ENCODE data around the gene IFI6. TPM values are rescaled to one million over a fixed set of nuclear protein-coding genes. Genes with fewer than 3 reads are reported as not detected.
"Not testable (repeated sequence)": the region's sequence is repeated elsewhere in the genome, so short reads cannot be mapped to it uniquely, and the experiment has no call there.

The IFI6 gene
- polyA plus RNA-seq (2013, experiment 1 of 4) = 43.7 TPM
- polyA plus RNA-seq (2013, experiment 2 of 4) = 27.6 TPM
- 35.9 TPM for polyA plus RNA-seq (2013, experiment 3 of 4)
- polyA plus RNA-seq (2013, experiment 4 of 4) = 36.1 TPM

- Histone ChIP-seq H3K9me3 (ENCODE audit: control insufficient read depth, low read length) (no peaks in the 10 kb centered on the region), H3K4me3 (ENCODE audit: insufficient read depth, low read depth, low read length) (peak within 1 kb of the TSS; percentile 18), H3K27ac (ENCODE audit: insufficient read depth, low read depth, low read length, poor library complexity, severe bottlenecking) (peak within 1 kb of the TSS; percentile 6)
Observed at GRCh38 chr1:27671964-27672749, at the start of gene IFI6. Gene IFI6 (minus strand): TSS chr1:27672192. CDS start chr1:27669314, 2,878 bp downstream.

GRCh38 chr1:27719286-27720251, 47.6 kb upstream of the IFI6 start:
- 80 to 81% methylated on average over 5 of the region's 5 CpGs for WGBS, 2 experiments
- no peak overlapping the region for H3K27ac ChIP-seq (ENCODE audit: insufficient read depth, low read depth, low read length, poor library complexity, severe bottlenecking)

More at GRCh38 chr1:27671964-27672749, at the start of gene IFI6:
- Histone ChIP-seq H3K27me3 (ENCODE audit: control insufficient read depth, insufficient read depth, low read length, poor library complexity, severe bottlenecking) (peaks cover 8% of the 10 kb centered on the region), H3K4me1 (ENCODE audit: control insufficient read depth, insufficient read depth, low read length) (peaks cover 7% of the 10 kb centered on the region), H3K36me3 (ENCODE audit: control insufficient read depth, insufficient read depth, low read length) (no peaks in the 10 kb centered on the region)
- 3 to 7% methylated on average over 10 of the region's 10 CpGs for WGBS, 2 experiments

GRCh38 chr1:27716262-27716895, 44.4 kb upstream of the IFI6 start:
- Histone ChIP-seq H3K27me3 (ENCODE audit: control insufficient read depth, insufficient read depth, low read length, poor library complexity, severe bottlenecking) (no peaks in the 10 kb centered on the region), H3K27ac (ENCODE audit: insufficient read depth, low read depth, low read length, poor library complexity, severe bottlenecking) (no peak overlapping the region), H3K36me3 (ENCODE audit: control insufficient read depth, insufficient read depth, low read length) (no peaks in the 10 kb centered on the region), H3K4me1 (ENCODE audit: control insufficient read depth, insufficient read depth, low read length) (no peaks in the 10 kb centered on the region), H3K4me3 (ENCODE audit: insufficient read depth, low read depth, low read length) (no peak overlapping the region), H3K9me3 (ENCODE audit: control insufficient read depth, low read length) (no peaks in the 10 kb centered on the region)
- WGBS, 2 experiments = 74 to 81% methylated on average over 2 of the region's 2 CpGs

More at GRCh38 chr1:27719286-27720251, 47.6 kb upstream of the IFI6 start:
- Histone ChIP-seq H3K27me3 (ENCODE audit: control insufficient read depth, insufficient read depth, low read length, poor library complexity, severe bottlenecking) (no peaks in the 10 kb centered on the region), H3K4me3 (ENCODE audit: insufficient read depth, low read depth, low read length) (no peak overlapping the region), H3K9me3 (ENCODE audit: control insufficient read depth, low read length) (no peaks in the 10 kb centered on the region), H3K36me3 (ENCODE audit: control insufficient read depth, insufficient read depth, low read length) (no peaks in the 10 kb centered on the region), H3K4me1 (ENCODE audit: control insufficient read depth, insufficient read depth, low read length) (no peaks in the 10 kb centered on the region)

GRCh38 chr1:27713869-27714513, 42.0 kb upstream of the IFI6 start:
- Histone ChIP-seq H3K36me3 (ENCODE audit: control insufficient read depth, insufficient read depth, low read length) (no peaks in the 10 kb centered on the region), H3K27ac (ENCODE audit: insufficient read depth, low read depth, low read length, poor library complexity, severe bottlenecking) (no peak overlapping the region), H3K9me3 (ENCODE audit: control insufficient read depth, low read length) (no peaks in the 10 kb centered on the region), H3K4me1 (ENCODE audit: control insufficient read depth, insufficient read depth, low read length) (no peaks in the 10 kb centered on the region), H3K4me3 (ENCODE audit: insufficient read depth, low read depth, low read length) (no peak overlapping the region), H3K27me3 (ENCODE audit: control insufficient read depth, insufficient read depth, low read length, poor library complexity, severe bottlenecking) (no peaks in the 10 kb centered on the region)
- WGBS, 2 experiments = 91 to 95% methylated on average over 3 of the region's 3 CpGs

GRCh38 chr1:27713139-27713725, 41.2 kb upstream of the IFI6 start:
- 78 to 81% methylated on average over 3 of the region's 3 CpGs for WGBS, 2 experiments
- no peaks in the 10 kb centered on the region for H3K4me1 ChIP-seq (ENCODE audit: control insufficient read depth, insufficient read depth, low read length)
- H3K27me3 ChIP-seq (ENCODE audit: control insufficient read depth, insufficient read depth, low read length, poor library complexity, severe bottlenecking) = no peaks in the 10 kb centered on the region
- H3K36me3 ChIP-seq (ENCODE audit: control insufficient read depth, insufficient read depth, low read length) = no peaks in the 10 kb centered on the region
- no peak overlapping the region for H3K27ac ChIP-seq (ENCODE audit: insufficient read depth, low read depth, low read length, poor library complexity, severe bottlenecking)
- no peak overlapping the region for H3K4me3 ChIP-seq (ENCODE audit: insufficient read depth, low read depth, low read length)
- H3K9me3 ChIP-seq (ENCODE audit: control insufficient read depth, low read length) = no peaks in the 10 kb centered on the region

GRCh38 chr1:27710574-27710973, 38.6 kb upstream of the IFI6 start:
- Histone ChIP-seq H3K27me3 (ENCODE audit: control insufficient read depth, insufficient read depth, low read length, poor library complexity, severe bottlenecking) (no peaks in the 10 kb centered on the region), H3K9me3 (ENCODE audit: control insufficient read depth, low read length) (no peaks in the 10 kb centered on the region), H3K36me3 (ENCODE audit: control insufficient read depth, insufficient read depth, low read length) (no peaks in the 10 kb centered on the region), H3K27ac (ENCODE audit: insufficient read depth, low read depth, low read length, poor library complexity, severe bottlenecking) (no peak overlapping the region), H3K4me3 (ENCODE audit: insufficient read depth, low read depth, low read length) (no peak overlapping the region), H3K4me1 (ENCODE audit: control insufficient read depth, insufficient read depth, low read length) (no peaks in the 10 kb centered on the region)
- 88 to 100% methylated on average over 1 of the region's 2 CpGs for WGBS, 2 experiments

- H3K27me3 ChIP-seq (ENCODE audit: control insufficient read depth, insufficient read depth, low read length, poor library complexity, severe bottlenecking) = no peaks in the 10 kb centered on the region
- no peaks in the 10 kb centered on the region for H3K4me1 ChIP-seq (ENCODE audit: control insufficient read depth, insufficient read depth, low read length)
- 92 to 93% methylated on average over 2 of the region's 2 CpGs for WGBS, 2 experiments
- H3K4me3 ChIP-seq (ENCODE audit: insufficient read depth, low read depth, low read length) = no peak overlapping the region
- no peaks in the 10 kb centered on the region for H3K9me3 ChIP-seq (ENCODE audit: control insufficient read depth, low read length)
- H3K27ac ChIP-seq (ENCODE audit: insufficient read depth, low read depth, low read length, poor library complexity, severe bottlenecking) = no peak overlapping the region
- H3K36me3 ChIP-seq (ENCODE audit: control insufficient read depth, insufficient read depth, low read length) = no peaks in the 10 kb centered on the region
Observed at GRCh38 chr1:27705545-27705944, 33.6 kb upstream of the IFI6 start.

GRCh38 chr1:27704958-27705357, 33.0 kb upstream of the IFI6 start:
- Histone ChIP-seq H3K9me3 (ENCODE audit: control insufficient read depth, low read length) (no peaks in the 10 kb centered on the region), H3K4me1 (ENCODE audit: control insufficient read depth, insufficient read depth, low read length) (no peaks in the 10 kb centered on the region), H3K27ac (ENCODE audit: insufficient read depth, low read depth, low read length, poor library complexity, severe bottlenecking) (no peak overlapping the region), H3K27me3 (ENCODE audit: control insufficient read depth, insufficient read depth, low read length, poor library complexity, severe bottlenecking) (no peaks in the 10 kb centered on the region), H3K4me3 (ENCODE audit: insufficient read depth, low read depth, low read length) (no peak overlapping the region), H3K36me3 (ENCODE audit: control insufficient read depth, insufficient read depth, low read length) (no peaks in the 10 kb centered on the region)
- WGBS, 2 experiments = 86 to 88% methylated on average over 4 of the region's 4 CpGs

- not testable (repeated sequence) for H3K4me3 ChIP-seq (ENCODE audit: insufficient read depth, low read depth, low read length); H3K27me3 ChIP-seq (ENCODE audit: control insufficient read depth, insufficient read depth, low read length, poor library complexity, severe bottlenecking); H3K27ac ChIP-seq (ENCODE audit: insufficient read depth, low read depth, low read length, poor library complexity, severe bottlenecking); H3K4me1 ChIP-seq (ENCODE audit: control insufficient read depth, insufficient read depth, low read length); H3K9me3 ChIP-seq (ENCODE audit: control insufficient read depth, low read length); H3K36me3 ChIP-seq (ENCODE audit: control insufficient read depth, insufficient read depth, low read length)
- WGBS, 2 experiments = 83% methylated on average over 9 of the region's 9 CpGs
Observed at GRCh38 chr1:27696835-27697234, 24.8 kb upstream of the IFI6 start.
